Muscle of arm (tissue), 12 donors: ENCODE data around the gene MAN2C1. TPM values are rescaled to one million over a fixed set of nuclear protein-coding genes. Genes with fewer than 3 reads are reported as not detected.
"Not testable (repeated sequence)": the region's sequence is repeated elsewhere in the genome, so short reads cannot be mapped to it uniquely, and the experiment has no call there.

Source experiments
- DNase-seq: peaks from one replicate; pipeline ENCODE4 v3.0.0-alpha.2; 2013
- polyA plus RNA-seq, 12 donors: library from polyadenylated mRNA; unstranded; fragments of 120-200 nt; gene quantifications; one replicate each; pipeline ENCODE4 v1.2.1, GENCODE V29; 2013; ENCODE audit not compliant: insufficient read length in 12 of 12

The MAN2C1 gene
- polyA plus RNA-seq, 12 donors: 60.3 to 175 (median 94.7) TPM; not detected in 1

DNA sequence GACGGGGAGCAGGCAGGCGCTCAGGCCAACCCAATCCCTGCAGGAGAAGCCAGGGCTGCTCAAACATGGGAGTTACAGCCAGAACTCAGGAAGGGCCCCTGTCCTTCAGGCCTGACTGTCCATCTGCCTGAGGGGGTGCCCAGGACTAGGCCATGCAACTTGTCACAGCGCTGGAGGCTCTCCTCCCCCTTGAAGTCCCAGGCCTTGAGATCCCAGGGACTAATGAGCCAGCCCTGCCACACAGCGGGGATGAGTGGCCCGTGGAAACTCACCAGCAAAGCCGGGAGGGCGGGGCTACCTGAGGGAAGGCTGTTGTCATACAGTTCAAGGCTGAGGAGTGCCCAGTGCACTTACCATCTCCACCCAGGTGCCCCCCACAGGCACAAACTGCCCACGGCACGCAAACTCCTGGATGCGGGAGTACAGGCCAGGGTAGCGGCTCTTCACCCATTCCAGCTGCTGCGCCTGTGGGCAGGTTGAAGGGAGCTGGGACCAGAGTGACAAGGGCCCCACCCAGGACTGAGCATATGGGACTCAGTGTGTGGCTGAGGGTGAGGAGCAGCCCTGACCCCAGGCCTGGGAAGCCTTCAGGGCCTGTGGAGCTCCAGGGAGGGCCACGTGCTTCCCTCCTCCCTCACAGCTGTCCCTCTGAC lies 6.3 kb downstream of the MAN2C1 start:
- no peak for DNase-seq

DNA sequence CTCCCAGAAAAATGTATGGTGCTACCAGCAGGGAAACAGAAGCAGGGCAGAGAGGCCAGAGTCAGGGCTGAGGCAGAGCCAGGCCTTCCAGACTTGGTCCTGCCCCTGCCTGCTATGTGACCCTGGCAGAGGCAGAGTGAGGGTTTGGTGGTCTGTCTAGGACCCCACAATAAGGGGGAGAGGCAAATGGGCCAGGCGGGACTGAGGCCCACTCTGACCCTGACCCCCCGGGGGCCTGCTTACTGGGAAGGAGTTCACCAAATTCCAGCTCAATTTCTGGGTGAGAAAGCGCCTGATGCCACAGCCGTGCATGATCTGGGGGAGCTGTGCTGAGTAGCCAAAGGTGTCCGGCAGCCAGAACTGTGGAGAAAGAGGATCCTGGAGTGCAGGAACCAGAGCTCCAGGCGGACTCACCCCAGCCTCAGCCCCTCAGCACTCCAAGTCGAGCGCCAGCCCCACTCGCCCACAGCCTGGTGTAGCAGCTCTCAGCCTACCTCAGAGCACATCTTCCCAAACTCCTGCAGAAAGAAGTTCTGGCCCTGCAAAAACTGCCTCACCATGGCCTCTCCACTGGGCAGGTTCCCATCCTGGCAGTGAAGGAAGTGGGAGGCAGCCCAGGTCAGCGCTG lies 6.9 kb downstream of the MAN2C1 start:
- DNase-seq: no peak

DNA sequence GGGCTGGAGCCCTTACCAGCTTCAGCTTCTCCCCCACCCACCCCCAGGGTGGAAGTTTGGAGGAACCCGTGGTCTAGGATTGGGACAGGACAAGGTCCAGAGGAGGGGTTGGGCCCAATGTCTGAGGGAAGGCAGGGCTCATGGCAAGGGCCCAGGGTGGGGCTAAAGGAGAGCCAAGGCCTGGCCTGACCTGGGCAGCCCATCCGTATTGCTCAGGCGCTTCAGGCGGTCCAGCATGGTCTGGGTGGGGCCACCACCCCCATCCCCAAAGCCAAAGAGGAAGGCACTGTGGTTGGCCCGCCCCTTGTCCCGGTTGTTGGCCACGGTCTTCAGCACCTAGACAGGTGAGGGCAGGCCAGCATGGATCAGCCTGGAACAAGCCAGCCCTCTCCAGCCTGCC lies 7.6 kb downstream of the MAN2C1 start:
- no peak for DNase-seq

DNA sequence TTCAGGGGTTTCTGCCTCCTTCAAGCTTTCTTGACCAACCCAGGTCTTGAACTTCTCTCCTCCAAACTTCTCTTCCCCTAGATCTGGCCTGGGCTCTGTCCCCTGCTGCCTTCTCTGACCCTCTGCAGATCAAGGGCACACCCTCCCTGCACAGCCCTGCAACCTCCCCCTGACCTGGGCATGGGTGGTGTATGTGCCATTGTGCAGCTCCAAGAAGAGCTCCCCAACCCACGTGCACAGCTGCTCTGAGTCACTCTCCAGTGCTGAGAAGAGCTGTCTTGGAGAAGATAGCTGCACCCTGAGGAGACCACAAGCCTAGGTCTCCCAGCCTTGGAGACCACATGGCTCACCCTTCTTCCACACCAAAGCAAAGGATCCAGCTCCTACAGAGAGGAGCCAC lies 8.0 kb downstream of the MAN2C1 start:
- DNase-seq: no peak

DNA sequence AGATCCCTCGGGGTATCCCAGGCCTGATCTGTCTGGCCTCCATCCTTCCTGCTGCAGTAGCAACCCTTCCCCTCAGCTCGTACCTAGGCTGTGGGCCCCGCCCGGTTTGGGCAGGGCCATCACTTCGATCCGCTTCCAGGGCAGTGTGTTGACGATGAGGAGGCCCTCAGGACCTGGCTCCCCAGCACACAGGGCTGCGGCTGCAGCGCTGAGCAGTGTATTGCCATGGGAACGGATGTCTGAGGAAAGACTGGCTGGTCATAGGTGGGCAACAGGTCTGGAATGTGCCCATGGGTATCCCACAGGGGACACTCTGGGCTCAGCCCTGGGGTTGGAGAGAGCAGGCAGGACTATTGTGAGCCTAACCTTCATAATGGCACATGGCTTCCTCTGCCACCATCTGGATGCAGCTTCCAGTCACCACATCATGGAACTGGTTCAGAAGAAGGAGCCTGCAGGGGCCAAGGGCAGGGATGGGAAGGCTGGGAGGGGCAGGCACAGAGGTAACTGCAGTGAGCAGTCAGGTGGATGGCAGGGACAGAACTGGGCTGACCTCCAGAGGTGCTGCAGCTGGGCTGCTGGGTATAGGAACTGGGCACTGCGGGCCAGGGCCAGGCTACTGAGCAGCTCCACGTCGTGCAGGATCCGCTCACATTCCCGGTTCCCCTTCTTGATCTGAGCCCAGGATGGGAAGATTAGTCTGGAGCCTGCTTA lies 8.7 kb downstream of the MAN2C1 start:
- no peak for DNase-seq

DNA sequence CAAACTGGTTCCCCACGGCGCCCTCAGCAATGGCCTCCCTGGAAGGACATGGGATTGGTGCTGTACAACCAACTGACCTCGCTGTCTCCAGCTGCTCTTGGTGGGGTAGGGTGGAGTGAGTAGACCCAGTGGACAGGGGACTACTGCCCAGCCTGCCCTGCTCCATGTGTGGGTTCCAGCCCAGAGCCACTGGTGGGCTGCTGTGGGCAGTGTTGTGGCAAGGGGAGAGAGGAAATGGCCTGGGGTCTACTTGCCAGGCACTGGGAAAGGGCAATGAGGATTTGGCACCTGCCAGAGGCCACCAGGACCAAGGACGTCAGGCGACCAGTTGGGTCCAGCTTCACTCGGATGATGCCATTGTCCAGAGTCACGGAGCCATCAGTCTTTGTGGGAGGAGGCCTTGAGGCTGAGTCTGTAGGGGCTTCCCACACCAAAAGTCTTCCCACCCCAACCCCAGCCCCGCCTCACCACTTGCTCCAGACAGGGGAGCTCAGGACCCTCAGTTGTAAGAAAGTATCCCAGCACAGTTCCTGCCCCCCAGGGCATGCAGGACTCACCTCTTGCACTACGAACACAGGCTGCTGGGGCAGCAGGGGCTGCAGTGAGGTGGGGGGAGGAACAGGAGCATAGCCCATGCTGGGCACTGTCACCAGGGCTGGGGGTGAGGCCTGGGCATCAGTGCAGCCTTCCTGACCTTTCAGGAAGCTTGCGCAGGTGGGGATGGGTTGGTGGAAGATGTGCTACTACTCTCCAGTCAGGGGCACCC lies 9.5 kb downstream of the MAN2C1 start:
- no peak for DNase-seq

DNA sequence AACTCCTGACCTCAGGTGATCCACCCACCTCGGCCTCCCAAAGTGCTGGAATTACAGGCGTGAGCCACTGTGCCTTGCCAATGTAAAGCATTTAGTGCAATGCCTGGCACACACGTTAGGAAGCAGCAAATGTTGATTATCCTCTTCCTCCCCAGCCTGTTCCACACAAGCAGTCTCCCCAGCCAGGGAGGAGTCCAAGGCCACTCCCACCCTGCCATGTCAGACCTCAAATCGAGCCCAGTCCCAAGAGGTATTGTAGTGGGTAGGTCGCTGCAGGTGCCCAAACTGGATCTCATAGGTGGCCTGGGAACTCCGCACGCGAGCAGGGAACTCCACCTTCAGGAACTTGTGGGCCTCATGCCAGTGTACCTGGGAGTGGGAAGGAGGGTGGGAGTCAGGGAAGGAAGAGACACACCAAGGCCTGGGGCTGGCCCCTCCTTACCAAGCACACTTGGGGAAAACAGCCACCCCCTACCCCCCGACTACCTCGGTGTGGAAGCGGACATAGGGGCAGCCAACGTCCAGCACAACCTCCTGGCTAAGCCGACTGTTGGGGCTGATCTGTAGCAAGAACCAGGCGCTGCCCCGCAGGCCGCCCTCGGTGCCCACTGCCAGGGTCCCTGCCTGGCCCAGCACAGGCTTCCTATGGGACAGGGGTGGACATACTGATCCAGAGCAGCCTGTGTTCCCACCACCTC lies 10.3 kb downstream of the MAN2C1 start:
- no peak for DNase-seq

DNA sequence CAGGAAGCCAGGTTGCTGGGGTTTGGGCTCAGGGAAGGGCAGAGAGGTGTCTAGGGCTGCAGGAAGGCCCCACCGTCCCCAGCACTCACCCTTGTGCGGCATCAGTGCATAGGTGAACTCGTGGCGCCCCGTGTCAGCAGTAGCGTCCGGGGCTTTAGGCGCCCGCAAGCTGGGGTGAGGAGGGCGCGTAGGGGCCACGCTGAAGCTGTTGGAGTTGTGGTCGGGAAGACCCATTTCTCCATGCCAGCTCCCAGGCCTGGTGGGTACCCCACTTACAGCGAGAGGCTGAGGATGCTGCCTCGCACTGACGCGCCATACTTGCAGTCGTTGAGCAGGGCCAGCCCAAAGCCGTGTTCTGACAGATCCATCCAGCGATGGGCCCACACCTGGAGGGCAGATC lies 11.9 kb downstream of the MAN2C1 start:
- no peak for DNase-seq

DNA sequence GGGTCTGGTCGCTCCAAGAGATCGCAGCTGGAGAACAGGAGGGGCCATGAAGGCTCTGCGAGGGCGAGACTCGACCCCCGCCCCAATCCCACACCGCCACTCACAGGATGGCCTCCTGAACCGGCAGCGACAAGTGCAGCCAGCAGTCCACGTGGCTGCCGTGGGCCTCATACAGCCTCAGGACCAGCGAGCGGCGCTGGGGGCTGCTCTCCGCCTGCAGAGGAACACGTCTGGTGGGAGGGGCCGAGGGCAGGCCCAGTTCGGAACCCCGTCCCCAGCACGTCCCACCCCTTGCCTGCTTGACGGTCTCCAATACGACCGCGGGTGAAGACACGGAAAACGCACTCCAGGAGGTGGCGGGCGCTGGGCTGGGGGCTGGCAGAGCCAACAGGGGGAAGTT lies 12.4 kb downstream of the MAN2C1 start:
- DNase-seq: no peak

DNA sequence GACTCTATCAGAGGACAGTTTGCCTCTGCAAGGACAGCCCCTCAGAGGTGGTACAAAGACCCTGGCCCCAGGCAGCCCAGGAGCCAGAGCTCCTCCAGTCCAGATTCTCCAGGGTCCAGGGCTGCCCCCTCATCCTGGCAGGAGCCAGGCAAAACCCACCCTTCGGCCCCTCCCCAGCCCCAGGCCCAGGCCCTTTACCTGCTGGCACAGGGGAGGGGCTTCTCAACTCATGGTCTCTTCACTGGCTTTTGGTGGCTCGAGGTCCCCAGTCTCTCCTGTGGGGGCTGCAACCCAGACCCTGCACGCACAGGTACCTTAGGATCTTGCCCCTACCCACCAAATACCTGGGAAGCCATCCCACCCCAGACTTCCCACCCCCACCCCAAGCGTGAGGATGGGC lies 13.0 kb downstream of the MAN2C1 start:
- DNase-seq: no peak

DNA sequence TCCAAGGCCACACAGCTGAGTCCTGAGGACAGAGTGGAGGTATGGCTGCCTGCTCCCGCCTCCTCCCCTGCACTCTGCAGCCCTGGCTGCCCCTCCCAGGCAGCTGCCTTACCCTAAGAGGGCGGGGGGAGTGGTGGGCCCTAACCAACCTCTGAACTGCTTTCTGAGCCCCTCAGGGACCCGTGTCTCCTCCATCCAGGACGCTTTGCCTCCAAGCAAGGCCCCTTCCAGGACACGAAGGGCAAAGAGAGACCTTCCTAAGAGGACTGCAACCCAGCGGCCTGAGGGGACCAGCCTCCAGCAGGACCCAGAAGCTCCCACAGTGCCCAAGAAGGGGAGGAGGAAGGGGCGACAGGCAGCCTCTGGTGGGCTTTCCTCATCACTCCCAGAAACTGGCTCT lies 14.0 kb downstream of the MAN2C1 start:
- no peak for DNase-seq

DNA sequence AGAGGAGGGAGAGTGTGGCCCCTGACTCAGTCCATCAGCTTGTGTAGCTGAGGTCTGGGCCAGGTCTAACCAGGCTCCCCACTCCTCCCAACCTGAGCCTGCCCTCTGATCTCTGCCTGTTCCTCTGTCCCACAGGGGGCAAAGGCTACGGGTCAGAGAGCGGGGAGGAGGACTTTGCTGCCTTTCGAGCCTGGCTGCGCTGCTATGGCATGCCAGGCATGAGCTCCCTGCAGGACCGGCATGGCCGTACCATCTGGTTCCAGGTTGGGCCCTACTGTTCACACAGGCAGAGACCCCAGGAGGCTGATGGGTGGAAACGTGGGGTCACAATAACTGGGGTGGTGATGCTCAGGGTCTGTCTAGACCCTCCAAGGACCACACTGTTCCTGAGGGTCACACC lies 14.8 kb downstream of the MAN2C1 start:
- no peak for DNase-seq

DNA sequence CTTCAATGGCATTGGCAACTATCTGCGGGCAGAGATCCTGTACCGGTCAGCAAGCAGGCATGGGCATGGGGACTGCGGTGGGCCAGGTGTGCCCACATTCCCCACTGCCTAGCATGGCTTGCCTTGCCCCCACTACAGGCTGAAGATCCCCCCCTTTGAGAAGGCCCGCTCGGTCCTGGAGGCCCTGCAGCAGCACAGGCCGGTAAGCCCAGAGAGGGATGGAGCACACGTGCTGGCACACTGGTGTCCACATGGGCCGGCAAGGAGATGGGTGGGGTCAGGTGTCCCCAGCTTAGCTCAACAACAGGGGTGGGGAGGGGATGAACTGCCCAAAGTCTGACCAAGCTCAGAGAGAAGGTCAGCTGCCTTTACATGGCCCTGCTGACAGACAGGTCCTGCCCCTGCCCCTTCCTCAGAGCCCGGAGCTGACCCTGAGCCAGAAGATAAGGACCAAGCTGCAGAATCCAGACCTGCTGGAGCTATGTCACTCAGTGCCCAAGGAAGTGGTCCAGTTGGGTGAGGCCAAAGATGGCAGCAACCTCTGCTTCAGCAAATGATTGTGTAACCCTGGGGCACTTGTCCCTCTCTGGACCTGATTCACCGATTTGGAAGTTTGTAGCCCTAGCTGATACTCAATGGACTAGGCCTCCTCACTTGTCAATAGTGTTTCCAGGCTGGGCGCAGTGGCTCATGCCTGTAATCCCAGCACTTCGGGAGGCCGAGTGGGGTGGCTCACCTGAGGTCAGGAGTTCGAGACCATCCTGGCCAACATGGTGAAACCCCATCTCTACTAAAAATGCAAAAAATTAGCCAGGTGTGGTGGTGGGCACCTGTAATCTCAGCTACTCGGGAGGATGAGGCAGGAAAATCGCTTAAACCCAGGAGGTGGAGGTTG lies 16.0 kb downstream of the MAN2C1 start:
- no peak for DNase-seq

DNA sequence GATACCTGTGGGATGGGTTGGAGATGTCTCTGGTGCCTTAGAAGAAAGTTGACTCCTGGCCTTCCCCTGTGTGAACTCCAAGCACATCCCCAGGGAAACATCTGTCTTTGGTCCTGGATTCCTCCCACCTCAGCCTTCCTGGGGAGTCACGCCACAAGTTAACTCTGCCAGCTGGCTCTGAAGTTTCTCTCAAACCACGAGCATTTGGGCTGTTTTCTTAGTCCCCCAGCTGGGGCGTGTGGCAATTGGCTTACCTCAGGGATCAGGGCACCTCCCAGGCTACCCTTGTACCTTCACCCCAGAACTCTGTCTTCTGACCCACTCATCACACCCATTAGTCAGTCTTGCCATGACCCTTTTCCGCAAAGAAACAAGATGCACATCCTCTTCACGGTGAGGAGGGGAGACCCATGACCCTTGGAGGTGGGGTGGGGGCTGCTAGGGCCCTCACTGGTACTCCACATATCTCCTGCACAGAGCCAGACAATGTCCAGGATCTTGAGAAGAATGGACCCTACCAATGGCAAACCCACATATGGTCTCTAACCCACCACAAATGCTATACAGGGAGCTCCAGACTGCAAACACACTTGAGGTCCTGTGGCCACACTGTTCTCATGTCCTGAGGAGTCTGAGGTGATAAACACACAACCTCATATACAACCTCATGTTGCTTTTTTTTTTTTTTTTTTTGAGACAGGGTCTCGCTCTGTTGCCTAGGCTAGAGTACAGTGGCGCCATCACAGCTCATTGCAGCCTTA lies 17.6 kb downstream of the MAN2C1 start:
- no peak for DNase-seq

DNA sequence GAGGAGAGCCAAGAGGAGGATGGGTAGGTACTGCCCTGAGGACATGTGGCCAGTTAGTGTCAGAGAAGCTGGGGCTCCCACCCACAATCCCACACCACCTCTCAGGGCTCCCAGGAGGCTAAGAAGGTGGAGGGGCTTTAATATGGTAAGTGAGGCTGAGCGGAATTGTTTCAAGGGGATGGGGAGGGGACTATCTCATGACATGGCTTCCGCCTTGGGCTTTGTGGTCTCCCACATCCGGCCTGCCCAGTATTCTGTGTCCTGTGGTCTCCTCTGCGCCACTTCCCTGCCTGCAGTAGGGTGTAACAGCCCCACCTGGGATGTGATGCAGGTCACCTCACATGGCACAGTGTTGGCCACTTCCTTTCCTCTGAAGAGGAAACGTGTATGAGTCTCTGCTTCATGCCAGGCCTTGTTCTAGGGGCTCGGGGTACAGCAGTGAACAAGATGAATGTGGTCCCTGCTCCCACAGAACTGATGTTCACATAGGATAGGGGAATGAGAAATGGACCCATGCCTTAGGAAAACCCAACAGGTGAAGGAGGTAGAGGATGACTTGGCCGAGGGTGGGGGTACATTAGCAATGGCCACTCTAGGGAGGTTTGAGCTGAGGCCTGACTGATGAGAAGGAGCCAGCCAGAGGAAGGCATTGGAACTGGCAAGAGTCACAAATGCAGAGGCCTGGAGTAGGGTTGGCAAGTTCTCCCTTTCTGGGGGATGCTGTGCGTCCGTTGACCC lies 18.4 kb downstream of the MAN2C1 start:
- DNase-seq: no peak

DNA sequence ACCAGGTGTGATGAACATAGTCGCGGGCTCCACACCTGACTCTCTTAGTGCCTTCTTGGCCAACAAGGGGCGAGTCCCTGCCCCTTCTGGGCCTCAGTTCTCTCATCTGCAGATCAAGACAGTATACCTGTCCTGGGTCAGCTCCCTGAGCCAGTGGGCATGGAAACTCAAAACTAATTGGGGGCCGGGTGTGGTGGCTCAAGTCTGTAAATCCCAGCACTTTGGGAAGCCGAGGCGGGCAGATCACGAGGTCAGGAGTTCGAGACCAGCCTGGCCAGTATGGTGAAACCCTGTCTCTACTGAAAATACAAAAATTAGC lies 19.1 kb downstream of the MAN2C1 start:
- not testable (repeated sequence) for DNase-seq

DNA sequence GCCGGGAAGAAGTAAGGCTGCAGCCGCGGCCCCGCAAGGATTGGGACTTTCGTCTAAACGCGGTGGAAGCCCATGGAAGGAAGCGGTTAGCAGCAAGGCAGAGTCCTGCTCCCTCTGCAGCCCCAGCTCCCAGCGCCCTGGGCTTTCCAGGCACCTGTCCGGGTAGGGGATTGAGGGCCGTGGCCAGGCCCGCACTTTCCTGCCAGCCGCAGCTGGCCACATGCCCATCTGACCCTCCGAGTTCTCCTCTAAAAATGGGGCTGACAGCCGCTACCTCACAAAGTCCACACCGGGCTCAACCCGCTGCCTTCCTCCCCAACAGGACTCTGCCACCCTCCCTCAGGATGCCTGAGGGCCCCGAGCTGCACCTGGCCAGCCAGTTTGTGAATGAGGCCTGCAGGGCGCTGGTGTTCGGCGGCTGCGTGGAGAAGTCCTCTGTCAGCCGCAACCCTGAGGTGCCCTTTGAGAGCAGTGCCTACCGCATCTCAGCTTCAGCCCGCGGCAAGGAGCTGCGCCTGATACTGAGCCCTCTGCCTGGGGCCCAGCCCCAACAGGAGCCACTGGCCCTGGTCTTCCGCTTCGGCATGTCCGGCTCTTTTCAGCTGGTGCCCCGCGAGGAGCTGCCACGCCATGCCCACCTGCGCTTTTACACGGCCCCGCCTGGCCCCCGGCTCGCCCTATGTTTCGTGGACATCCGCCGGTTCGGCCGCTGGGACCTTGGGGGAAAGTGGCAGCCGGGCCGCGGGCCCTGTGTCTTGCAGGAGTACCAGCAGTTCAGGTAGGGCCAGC lies 19.7 kb downstream of the MAN2C1 start:
- DNase-seq: no peak

DNA sequence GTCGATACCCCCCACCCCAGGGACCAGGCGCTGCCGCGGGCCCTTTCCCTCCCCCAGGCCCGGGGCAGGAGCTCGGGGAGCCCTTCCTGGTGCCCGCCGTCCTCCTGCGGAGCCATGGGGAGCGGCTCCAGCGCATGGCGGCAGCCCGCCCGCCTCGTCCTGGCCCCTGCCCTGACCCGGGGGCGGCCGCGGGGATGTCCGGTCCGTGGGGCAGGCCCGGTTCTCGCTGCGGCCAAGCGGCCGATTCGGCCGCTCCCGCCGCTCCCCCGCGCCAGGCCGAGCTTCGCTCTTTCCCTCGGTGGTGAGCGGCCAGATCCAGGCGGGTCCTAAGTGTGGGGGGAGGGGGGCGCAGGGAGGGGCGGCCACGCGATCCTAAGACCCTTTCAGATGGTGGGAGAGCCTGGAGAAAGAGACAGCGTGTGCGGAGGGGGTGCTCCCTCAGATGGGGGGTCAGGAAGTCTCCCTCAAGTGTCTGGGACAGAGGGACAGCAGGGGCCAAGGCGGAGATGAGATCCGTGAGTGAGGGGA lies 20.3 kb downstream of the MAN2C1 start:
- no peak for DNase-seq
